Daoy (cell line): ENCODE results near the gene SLC12A5. TPM values are rescaled to one million over a fixed set of nuclear protein-coding genes. Genes with fewer than 3 reads are reported as not detected.

Experiments used
- DNase-seq: peaks from one replicate; pipeline ENCODE4 v3.0.0-alpha.2; 2015; ENCODE audit warnings: low read depth
- total RNA-seq: library from RNA; depleted of rRNA; stranded (reverse); fragments of >200 nt; shearing (Covaris generic); gene quantifications from 2 replicates; pipeline ENCODE4 v1.2.3, GENCODE V29; 2014

Gene SLC12A5
- total RNA-seq, 1 experiment from 2014 or later, result not detected

- no peak for DNase-seq
These were observed 25.6 kb downstream of the SLC12A5 start for GRCh38 chr20:46054606-46055005.

- no peak for DNase-seq
These were observed 26.3 kb downstream of the SLC12A5 start for GRCh38 chr20:46055269-46055668.

GRCh38 chr20:46056027-46056833, 27.2 kb downstream of the SLC12A5 start:
- no peak for DNase-seq

- peak; percentile 60 for DNase-seq
These were observed 28.2 kb downstream of the SLC12A5 start for GRCh38 chr20:46056970-46057855.

- peak; percentile 56 for DNase-seq
These were observed 29.0 kb downstream of the SLC12A5 start for GRCh38 chr20:46057856-46058598.

- no peak for DNase-seq
These were observed 29.7 kb downstream of the SLC12A5 start for GRCh38 chr20:46058599-46059281.

GRCh38 chr20:46060301-46060881, 31.4 kb downstream of the SLC12A5 start:
- peak; percentile 19 for DNase-seq

GRCh38 chr20:46060975-46061374, 32.0 kb downstream of the SLC12A5 start:
- no peak for DNase-seq

GRCh38 chr20:46062151-46062550, 33.1 kb downstream of the SLC12A5 start:
- no peak for DNase-seq

- no peak for DNase-seq
These were observed 33.6 kb downstream of the SLC12A5 start for GRCh38 chr20:46062621-46063020.

GRCh38 chr20:46063151-46063550, 34.1 kb downstream of the SLC12A5 start:
- no peak for DNase-seq

- DNase-seq, result no peak
These were observed 34.6 kb downstream of the SLC12A5 start for GRCh38 chr20:46063652-46064054.

GRCh38 chr20:46065006-46065405, 36.0 kb downstream of the SLC12A5 start:
- DNase-seq, result no peak

GRCh38 chr20:46065691-46066090, 36.7 kb downstream of the SLC12A5 start:
- DNase-seq, result no peak

GRCh38 chr20:46070215-46070900, 41.3 kb downstream of the SLC12A5 start:
- DNase-seq, result no peak

- no peak for DNase-seq
These were observed 42.6 kb downstream of the SLC12A5 start for GRCh38 chr20:46071573-46071972.

GRCh38 chr20:46073024-46073423, 44.0 kb downstream of the SLC12A5 start:
- DNase-seq, result no peak

- DNase-seq, result no peak
These were observed 44.4 kb downstream of the SLC12A5 start for GRCh38 chr20:46073443-46073842.

- no peak for DNase-seq
These were observed 45.0 kb downstream of the SLC12A5 start for GRCh38 chr20:46074006-46074405.

GRCh38 chr20:46076806-46077205, 47.8 kb downstream of the SLC12A5 start:
- no peak for DNase-seq
